Activated naive CD8-positive, alpha-beta T cell (primary cell): ENCODE measurements around the gene KCNJ5.
A peak's percentile ranks its signal among the peaks of the same experiment; 100 is the strongest.

Source experiments
- H3K27ac Mint-ChIP-seq: one replicate; pipeline ENCODE4 v1.8.0; 2021; ENCODE audit warnings: mixed read lengths
- H3K27me3 Mint-ChIP-seq: one replicate; pipeline ENCODE4 v1.8.0; 2021; ENCODE audit warnings: mixed read lengths
- H3K36me3 Mint-ChIP-seq: one replicate; pipeline ENCODE4 v1.8.0; 2021; ENCODE audit warnings: mixed read lengths
- H3K4me1 Mint-ChIP-seq: one replicate; pipeline ENCODE4 v1.8.0; 2021; ENCODE audit warnings: low read depth, mixed read lengths
- H3K4me3 Mint-ChIP-seq: one replicate; pipeline ENCODE4 v1.8.0; 2021; ENCODE audit warnings: mild to moderate bottlenecking, mixed read lengths
- H3K9me3 Mint-ChIP-seq: one replicate; pipeline ENCODE4 v1.8.0; 2021; ENCODE audit warnings: low read depth, mixed read lengths

The KCNJ5 gene

DNA sequence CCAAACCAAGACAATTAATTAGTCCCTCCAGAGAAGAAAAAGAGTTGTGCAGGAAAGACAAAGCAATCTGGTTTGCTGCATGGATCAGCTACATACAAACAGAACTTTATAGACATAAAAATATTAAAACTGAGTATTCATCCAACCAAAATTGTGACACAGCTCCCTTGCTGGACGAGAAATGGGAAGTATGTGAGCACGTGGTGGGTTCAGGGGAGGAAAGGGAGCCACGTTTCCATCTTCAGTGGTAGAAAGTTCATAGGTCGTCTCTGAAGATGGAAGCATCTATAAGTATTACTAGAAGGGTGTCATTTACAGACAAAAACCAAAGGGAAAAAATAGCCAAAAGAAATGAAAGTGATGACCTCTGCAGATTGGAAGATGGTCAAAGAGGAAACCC, 7.1 kb upstream of the KCNJ5 start:
- Mint-ChIP-seq H3K27me3 (peaks cover 34% of the 10 kb centered on the region), H3K4me3 (no peak overlapping the region), H3K36me3 (no peaks in the 10 kb centered on the region), H3K9me3 (no peaks in the 10 kb centered on the region), H3K27ac (no peak overlapping the region), H3K4me1 (no peaks in the 10 kb centered on the region)

DNA sequence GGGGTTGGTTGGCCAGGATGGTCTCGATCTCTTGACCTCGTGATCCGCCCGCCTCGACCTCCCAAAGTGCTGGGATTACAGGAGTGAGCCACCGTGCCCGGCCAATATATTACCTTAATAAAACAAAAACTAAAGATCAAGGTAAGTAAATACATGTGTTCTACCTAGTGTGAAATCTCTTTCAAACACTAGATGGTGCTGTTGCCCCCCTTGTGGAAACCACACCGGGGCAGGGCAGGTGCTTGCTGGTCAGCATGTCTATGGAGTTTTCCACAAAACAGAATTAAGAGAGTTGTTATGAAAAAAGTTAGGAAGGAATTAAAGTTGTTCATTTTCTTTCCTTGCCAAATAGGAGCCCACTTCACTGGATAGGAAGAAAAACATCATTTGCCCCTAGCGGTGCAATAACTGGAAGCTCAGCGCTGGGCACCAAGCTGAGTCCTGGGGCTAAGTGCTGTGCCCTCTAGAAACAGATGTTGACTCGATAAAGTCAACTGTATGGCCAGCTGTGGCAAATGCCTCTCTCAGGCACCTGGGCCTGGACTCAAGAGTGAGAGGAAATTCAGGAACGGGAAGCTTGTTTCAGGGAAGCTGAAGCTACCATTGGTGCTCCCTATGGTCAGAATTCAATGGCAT, 6.3 kb upstream of the KCNJ5 start:
- Mint-ChIP-seq H3K27ac (no peak overlapping the region), H3K4me1 (no peaks in the 10 kb centered on the region), H3K4me3 (no peak overlapping the region), H3K36me3 (no peaks in the 10 kb centered on the region), H3K27me3 (peaks cover 40% of the 10 kb centered on the region), H3K9me3 (no peaks in the 10 kb centered on the region)

DNA sequence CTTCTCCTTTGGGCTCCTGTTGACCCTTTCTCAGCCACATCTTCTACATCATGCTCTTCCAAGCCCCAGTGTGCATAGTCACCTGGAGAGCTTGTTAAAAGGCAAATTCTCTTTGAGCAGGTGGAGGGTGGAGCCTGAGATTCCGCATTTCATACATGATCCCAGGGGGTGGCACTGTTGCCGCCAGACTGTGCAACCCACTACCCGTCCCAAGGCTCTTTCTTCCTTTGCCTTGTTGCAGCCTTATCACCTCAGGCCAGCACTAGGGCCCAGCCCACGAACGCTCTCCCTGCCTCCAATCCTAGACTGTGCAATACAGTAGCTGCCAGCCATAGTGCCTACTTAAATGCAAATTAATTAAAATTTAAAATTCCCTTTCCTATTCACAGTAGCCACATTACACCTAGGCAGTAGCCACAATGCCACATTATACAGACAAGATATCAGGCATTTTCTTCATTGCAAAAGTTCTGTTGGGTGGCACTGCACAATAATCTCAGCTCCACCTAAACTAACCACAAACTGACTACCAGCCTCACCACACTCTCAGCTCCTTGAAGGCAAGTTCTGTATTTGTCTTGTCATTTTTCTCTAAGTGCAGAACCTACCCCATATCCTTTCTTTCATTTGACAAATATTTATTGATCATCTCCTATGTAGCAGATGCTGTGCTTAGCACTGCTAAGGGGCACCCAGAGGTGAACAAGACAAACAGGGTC, 4.6 kb upstream of the KCNJ5 start:
- no peaks in the 10 kb centered on the region for H3K9me3 Mint-ChIP-seq
- no peaks in the 10 kb centered on the region for H3K36me3 Mint-ChIP-seq
- H3K4me3 Mint-ChIP-seq, result no peak overlapping the region
- no peak overlapping the region for H3K27ac Mint-ChIP-seq
- peaks cover 4% of the 10 kb centered on the region for H3K4me1 Mint-ChIP-seq
- peaks cover 43% of the 10 kb centered on the region for H3K27me3 Mint-ChIP-seq

DNA sequence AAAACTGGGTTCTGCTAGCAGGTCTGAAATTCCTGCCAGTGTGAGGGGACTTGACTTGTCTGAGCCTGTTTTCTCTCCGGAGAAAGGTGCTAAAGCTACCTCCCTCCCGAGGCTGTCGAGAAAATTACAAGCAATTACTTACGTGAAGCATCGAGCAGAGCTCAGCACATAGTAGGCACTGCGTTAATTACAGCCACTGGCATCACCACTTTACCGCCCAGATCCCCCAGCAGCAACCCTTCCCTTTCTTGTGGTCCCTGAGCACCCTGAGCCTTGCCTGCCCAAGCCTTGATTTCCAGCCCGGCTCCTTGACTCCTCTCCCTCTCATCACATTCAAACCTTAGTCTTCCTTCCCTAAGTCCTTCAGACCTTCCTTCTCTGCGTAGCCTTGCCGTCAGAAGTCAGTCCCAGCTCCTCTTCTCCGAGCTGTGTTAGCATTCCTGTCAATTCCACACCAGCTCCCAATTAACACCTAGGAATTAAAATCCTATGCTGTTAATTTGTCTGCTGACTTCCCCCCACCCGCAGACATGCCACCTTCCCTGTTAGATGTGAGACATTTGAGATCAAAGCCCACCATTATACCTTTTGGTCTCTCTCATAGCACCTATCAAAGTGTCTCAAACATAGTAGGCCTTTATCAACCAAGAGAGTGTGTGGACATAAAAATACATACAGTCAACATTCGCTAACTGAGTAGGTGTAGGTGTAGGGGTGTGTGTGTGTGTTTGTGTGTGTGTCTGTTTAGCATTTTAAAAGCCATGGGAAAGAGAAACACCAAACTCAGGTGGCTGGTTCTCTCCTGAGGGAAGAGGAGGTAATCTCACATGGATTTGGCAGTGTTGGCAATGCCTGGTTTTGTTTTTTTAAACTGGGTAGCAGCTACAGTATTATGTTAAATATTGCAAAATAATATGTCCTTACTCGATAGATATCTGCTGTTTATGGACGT, 2.8 kb upstream of the KCNJ5 start:
- no peaks in the 10 kb centered on the region for H3K36me3 Mint-ChIP-seq
- peaks cover 10% of the 10 kb centered on the region for H3K4me1 Mint-ChIP-seq
- H3K4me3 Mint-ChIP-seq, result no peak overlapping the region
- H3K27ac Mint-ChIP-seq, result no peak overlapping the region
- no peaks in the 10 kb centered on the region for H3K9me3 Mint-ChIP-seq
- peaks cover 43% of the 10 kb centered on the region for H3K27me3 Mint-ChIP-seq

DNA sequence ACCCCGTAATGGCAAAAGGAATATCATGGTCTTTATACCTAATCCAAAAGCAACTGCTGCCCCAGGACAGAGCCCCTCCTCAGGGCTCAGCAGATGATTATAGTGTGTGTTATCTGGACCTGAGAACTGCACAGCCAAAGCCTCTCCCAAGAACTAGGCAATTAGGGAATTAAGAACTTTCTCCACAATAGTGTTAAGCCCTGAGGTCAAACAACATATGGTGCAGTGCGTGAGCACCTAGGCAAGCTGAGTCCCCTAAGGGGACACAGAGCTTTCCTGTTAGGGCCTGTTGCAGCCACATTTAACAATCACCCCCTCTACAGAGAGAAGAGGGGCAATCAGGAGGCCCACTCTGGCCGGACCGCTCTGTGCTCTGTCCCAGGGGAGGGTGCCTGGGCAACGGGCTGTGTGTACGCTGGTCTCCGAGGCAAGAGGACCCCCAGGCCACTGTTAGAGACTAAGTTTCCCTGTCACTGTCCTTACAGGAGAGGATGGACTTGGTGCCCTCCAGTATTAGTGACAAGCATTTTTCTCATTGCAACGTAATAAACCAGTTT, 1.4 kb upstream of the KCNJ5 start:
- Mint-ChIP-seq H3K36me3 (no peaks in the 10 kb centered on the region), H3K27me3 (peaks cover 36% of the 10 kb centered on the region), H3K4me3 (no peak overlapping the region), H3K27ac (no peak overlapping the region), H3K9me3 (no peaks in the 10 kb centered on the region), H3K4me1 (peaks cover 10% of the 10 kb centered on the region)

DNA sequence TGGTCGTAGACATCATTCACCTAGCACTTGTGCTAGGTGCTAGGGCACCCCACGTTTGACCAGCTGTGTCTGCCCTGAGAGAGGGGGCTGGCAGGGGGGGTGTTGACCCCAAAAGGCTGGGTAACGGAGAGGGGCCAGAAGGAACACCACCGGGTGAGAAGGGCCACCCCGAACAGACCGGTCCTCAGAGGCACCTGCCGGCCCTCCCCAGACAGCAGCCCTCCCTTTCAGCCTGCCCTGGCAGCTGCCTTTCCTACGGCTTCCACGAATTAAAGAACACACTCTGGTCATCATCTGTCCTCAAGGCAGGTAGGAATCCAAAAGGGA, 977 bp upstream of the KCNJ5 start:
- no peak overlapping the region for H3K27ac Mint-ChIP-seq
- no peak overlapping the region for H3K4me3 Mint-ChIP-seq

DNA sequence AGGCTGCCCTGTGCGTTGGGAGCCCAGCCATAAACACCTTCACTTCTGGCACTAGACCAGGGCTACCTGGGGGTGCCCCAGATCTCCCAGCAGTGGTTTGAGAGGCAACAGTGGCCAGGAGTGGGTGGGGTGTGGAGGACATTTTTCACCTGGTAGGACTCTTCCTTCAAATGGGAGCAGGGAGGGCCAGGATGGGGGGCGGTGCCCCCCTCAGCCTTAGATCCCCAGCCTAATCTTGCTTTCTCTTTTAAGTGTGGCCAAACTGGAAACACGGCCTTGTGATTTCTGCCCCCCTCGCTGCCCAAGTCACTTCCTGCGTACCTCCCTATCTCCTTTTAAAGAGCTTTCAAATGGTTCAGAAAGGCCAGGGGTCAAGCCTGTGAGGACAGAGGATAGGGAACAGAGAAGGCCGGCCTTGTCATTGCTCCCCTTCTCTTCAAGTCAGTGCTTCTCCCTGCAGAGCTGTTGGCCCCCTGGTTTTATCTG, 800 bp downstream of the KCNJ5 start:
- Mint-ChIP-seq H3K27me3 (peaks cover 29% of the 10 kb centered on the region), H3K27ac (no peak overlapping the region), H3K9me3 (no peaks in the 10 kb centered on the region), H3K4me1 (peaks cover 10% of the 10 kb centered on the region), H3K4me3 (peak overlapping the region; percentile 67), H3K36me3 (no peaks in the 10 kb centered on the region)

More for the DNA sequence above, 977 bp upstream of the KCNJ5 start:
- H3K4me1 Mint-ChIP-seq, result peaks cover 10% of the 10 kb centered on the region
- no peaks in the 10 kb centered on the region for H3K9me3 Mint-ChIP-seq
- peaks cover 33% of the 10 kb centered on the region for H3K27me3 Mint-ChIP-seq
- no peaks in the 10 kb centered on the region for H3K36me3 Mint-ChIP-seq

DNA sequence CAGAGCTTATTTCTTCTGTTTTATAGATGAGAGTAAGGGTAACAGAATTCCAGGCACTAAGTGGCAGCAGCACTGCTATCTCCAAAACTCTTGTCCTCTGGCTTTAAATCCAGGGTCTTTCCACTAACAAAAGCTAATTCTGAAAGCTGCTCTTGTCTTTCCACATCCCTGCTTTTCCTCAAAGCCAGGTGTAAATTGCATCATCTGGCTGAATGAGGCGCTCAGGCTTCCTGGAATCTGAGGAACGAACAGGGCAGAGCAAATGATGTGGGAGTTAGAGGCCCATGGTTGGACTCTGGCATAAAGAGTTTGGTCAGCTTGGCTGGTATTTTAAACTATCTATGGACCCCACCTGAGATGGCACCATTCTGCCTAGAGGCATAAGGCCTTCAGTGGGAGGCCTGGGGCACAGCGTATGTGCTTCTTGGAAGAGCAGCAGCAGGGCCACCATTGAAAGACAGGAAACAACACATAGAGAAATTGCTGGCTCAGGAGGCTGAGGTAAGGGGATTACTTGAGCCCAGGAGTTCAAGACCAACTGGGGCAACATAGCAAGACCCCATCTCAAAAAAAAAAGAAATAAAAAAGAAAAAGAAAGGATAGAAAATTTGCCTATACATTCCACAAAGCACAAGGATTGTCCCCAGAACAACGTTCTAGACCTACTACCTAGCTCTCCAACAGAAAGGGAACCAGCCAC, 1.9 kb downstream of the KCNJ5 start:
- Mint-ChIP-seq H3K9me3 (no peaks in the 10 kb centered on the region), H3K36me3 (no peaks in the 10 kb centered on the region), H3K4me1 (peaks cover 10% of the 10 kb centered on the region), H3K27ac (no peak overlapping the region), H3K4me3 (peak overlapping the region; percentile 4), H3K27me3 (peaks cover 28% of the 10 kb centered on the region)

DNA sequence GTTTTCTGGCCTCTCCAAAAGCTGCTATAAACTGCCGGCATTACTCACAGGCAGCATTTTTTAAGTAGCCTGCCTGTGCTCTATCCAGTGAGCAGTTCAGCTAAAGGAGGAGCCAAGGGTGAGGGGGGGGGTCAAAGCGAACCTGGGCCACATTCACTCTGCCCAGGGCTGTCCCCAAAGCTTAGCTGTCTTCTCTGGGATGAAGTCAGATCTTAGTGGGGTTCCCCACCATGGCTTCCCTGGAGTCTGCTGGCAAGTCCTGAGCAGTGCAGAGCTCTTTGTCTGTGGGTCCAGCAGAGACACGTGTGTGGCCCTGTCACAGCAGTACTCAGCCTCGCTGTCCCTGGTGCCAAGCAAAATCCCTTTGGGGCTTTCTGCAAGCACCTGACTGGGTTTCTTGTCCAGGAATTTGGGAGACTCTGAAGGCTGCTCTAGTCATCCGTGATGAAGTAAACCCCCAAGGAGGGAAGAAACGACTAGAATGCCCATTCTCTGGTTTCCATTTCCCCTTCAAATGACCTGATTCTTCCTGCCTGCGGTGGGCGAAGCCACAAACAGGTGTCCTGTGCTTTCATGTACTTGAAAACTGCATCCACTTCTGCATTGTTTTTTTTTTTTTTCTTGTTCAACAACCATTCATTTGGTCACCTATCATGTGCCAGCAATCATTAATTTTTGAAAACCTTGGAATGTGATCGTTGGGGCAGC, 2.6 kb downstream of the KCNJ5 start:
- H3K27ac Mint-ChIP-seq, result no peak overlapping the region
- peaks cover 22% of the 10 kb centered on the region for H3K27me3 Mint-ChIP-seq
- H3K4me1 Mint-ChIP-seq, result peaks cover 10% of the 10 kb centered on the region
- H3K9me3 Mint-ChIP-seq, result no peaks in the 10 kb centered on the region
- no peak overlapping the region for H3K4me3 Mint-ChIP-seq
- no peaks in the 10 kb centered on the region for H3K36me3 Mint-ChIP-seq

DNA sequence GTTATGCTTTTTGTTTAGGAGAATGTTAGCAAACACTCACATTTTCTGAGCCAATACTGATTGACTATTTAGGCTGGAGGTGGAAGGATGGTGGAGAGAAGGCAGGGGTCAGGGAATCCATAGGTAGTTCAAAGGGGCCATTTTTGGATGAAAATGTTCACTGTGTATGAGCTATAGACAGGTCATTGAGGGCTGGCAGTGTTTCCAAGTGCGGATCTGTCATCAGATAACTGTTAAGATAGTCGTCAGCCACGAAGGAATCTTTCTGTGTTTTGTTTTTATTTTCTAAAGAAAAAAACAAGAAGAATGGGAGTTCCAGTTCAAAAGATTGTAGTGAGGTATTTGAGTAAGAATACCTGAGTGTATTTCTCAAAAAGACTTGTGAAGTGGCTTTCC, 3.1 kb downstream of the KCNJ5 start:
- H3K36me3 Mint-ChIP-seq, result no peaks in the 10 kb centered on the region
- no peak overlapping the region for H3K27ac Mint-ChIP-seq
- H3K27me3 Mint-ChIP-seq, result peaks cover 19% of the 10 kb centered on the region
- H3K9me3 Mint-ChIP-seq, result no peaks in the 10 kb centered on the region
- H3K4me3 Mint-ChIP-seq, result no peak overlapping the region
- H3K4me1 Mint-ChIP-seq, result peaks cover 10% of the 10 kb centered on the region

DNA sequence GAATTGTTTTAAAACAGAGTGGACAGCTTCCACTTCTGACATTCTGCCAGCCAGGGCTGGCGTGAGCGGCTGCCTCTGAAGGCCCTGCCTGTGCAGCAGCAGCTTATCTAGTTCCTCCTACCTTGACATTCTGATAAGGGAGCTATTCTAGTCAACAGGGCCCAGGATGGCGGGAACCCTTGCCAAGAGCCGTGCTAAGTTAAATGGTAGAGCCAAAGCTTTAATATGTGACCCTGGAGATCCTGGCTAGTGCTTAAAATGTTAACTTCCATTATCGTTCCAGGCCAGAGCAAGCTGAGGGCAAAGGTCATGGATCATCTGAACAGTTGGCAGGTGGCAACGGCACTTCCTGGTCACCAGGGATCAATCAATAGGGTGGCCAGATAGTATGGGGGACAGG, 3.5 kb downstream of the KCNJ5 start:
- Mint-ChIP-seq H3K9me3 (no peaks in the 10 kb centered on the region), H3K36me3 (no peaks in the 10 kb centered on the region), H3K4me1 (peaks cover 10% of the 10 kb centered on the region), H3K27me3 (peaks cover 16% of the 10 kb centered on the region), H3K27ac (no peak overlapping the region), H3K4me3 (no peak overlapping the region)

DNA sequence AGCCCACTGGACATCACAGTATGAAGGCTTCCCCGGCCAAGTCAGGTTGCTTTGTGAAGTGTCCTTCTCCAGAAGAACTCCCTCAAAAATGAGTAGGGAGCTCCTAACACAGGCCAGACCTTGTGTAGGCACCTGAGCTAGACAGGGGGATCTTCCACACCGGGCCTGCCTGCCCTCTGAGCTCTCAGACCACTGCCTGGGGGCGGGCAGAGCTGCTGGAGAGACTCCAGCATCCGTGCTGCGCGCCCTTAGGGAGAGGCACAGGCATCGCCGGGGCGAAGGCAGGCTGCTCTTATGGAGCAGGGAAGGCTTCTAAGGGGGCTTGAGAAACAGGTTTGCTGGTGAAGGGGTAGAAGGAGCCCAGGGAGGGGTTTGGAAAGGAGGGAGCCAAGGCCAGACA, 4.4 kb downstream of the KCNJ5 start:
- Mint-ChIP-seq H3K27ac (no peak overlapping the region), H3K27me3 (peaks cover 16% of the 10 kb centered on the region), H3K4me1 (peaks cover 10% of the 10 kb centered on the region), H3K36me3 (no peaks in the 10 kb centered on the region), H3K9me3 (no peaks in the 10 kb centered on the region), H3K4me3 (no peak overlapping the region)

DNA sequence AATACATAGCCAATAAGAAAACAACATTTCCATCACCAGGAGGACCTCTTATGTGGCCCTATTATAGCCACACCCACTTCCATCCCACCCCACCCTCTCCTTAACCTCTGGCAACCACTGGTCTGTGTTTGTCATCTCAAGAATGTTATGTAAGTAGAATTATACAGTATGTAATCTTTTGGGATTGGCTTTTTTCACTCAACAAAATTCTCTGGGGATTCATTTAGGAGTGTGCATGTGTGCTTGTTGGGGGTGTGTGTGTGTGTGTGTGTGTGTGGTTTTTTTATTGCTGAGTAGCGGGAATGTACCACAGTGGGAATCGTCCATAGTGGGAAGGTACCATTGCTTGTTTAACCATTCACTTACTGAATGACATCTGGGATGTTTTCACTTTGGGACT, 5.2 kb downstream of the KCNJ5 start:
- Mint-ChIP-seq H3K9me3 (no peaks in the 10 kb centered on the region), H3K27ac (no peak overlapping the region), H3K4me3 (no peak overlapping the region), H3K27me3 (peaks cover 14% of the 10 kb centered on the region), H3K36me3 (no peaks in the 10 kb centered on the region), H3K4me1 (peaks cover 6% of the 10 kb centered on the region)

DNA sequence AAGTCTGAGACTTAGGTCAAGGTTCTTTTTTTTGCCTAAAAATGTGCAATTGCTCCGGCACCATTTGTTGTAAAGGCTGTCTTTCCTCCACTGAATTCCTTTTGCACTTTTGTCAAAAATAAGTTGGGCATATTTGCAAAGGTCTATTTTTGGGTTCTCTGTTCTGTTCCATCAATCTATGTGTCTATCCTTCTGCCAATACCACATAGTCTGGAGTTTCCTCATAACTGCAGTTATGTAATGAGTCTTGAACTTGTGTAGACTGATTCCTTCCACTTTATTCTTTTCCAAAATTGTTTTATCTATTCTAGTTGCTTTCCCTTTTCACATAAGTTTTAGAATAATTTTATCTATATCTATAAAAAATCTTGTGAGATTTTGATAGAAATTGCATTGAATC, 6.7 kb downstream of the KCNJ5 start:
- peaks cover 5% of the 10 kb centered on the region for H3K27me3 Mint-ChIP-seq
- H3K9me3 Mint-ChIP-seq, result no peaks in the 10 kb centered on the region

More for the DNA sequence above, 6.7 kb downstream of the KCNJ5 start:
- H3K4me3 Mint-ChIP-seq, result no peak overlapping the region
- H3K27ac Mint-ChIP-seq, result no peak overlapping the region
- H3K36me3 Mint-ChIP-seq, result no peaks in the 10 kb centered on the region
- H3K4me1 Mint-ChIP-seq, result no peaks in the 10 kb centered on the region
